Fibroblast of lung (primary cell): ENCODE data around the gene NANOS3. TPM values are rescaled to one million over a fixed set of nuclear protein-coding genes. Genes with fewer than 3 reads are reported as not detected.

Experiments used
- DNase-seq, 2 donors: peaks; one replicate each; pipeline versions ENCODE4 v3.0.0 to v3.0.0-alpha.2; 2010; ENCODE audit warnings: low read depth in 2 of 2
- H2AFZ ChIP-seq: 2 replicates; pipeline ENCODE4 v1.5.1; 2012; ENCODE audit warnings: low read length, control low read depth, inconsistent platforms
- H3K27ac ChIP-seq: 2 replicates; pipeline ENCODE4 v1.5.1; 2011; ENCODE audit warnings: low read length, control low read depth; ENCODE audit not compliant: insufficient read depth
- H3K27me3 ChIP-seq: 2 replicates; pipeline ENCODE4 v1.5.1; 2011; ENCODE audit warnings: mild to moderate bottlenecking, low read length; ENCODE audit not compliant: control insufficient read depth, insufficient read depth
- H3K36me3 ChIP-seq: 2 replicates; pipeline ENCODE4 v1.5.1; 2011; ENCODE audit warnings: low read length; ENCODE audit not compliant: control insufficient read depth, insufficient read depth
- H3K4me1 ChIP-seq: 2 replicates; pipeline ENCODE4 v1.5.1; 2011; ENCODE audit warnings: low read length; ENCODE audit not compliant: control insufficient read depth, insufficient read depth; ENCODE audit errors: extremely low read depth
- H3K4me2 ChIP-seq: 2 replicates; pipeline ENCODE4 v1.5.1; 2011; ENCODE audit warnings: low read length, control low read depth; ENCODE audit not compliant: insufficient read depth; ENCODE audit errors: extremely low read depth
- H3K4me3 ChIP-seq, 4 experiments: fragments of 200-600 bp in 1 of 4; sonication (generic) in 1 of 4; replicated peaks in 1 of 4; 2 replicates each; pipeline ENCODE4 v1.5.1; 2011 to 2016; ENCODE audit warnings: low read length in 4 of 4, low read depth in 3 of 4, mild to moderate bottlenecking in 3 of 4, control low read depth in 2 of 4, inconsistent platforms in 1 of 4, mixed read lengths in 1 of 4; ENCODE audit not compliant: insufficient read depth in 1 of 4; ENCODE audit errors: control extremely low read depth in 1 of 4
- H3K79me2 ChIP-seq: 2 replicates; pipeline ENCODE4 v1.5.1; 2012; ENCODE audit warnings: mild to moderate bottlenecking, low read length, inconsistent platforms; ENCODE audit not compliant: control insufficient read depth, insufficient read depth
- H3K9ac ChIP-seq: 2 replicates; pipeline ENCODE4 v1.5.1; 2011; ENCODE audit warnings: mild to moderate bottlenecking, low read length, control low read depth; ENCODE audit not compliant: insufficient read depth
- H3K9me3 ChIP-seq: 2 replicates; pipeline ENCODE4 v1.5.1; 2012; ENCODE audit warnings: low read depth, low read length; ENCODE audit not compliant: control insufficient read depth, insufficient read depth
- H4K20me1 ChIP-seq: 2 replicates; pipeline ENCODE4 v1.5.1; 2011; ENCODE audit warnings: low read length; ENCODE audit not compliant: control insufficient read depth, insufficient read depth; ENCODE audit errors: extremely low read depth
- EZH2 ChIP-seq: IDR thresholded peaks from 2 replicates; pipeline ENCODE4 v1.5.1; 2012; ENCODE audit warnings: low read length, control low read depth, mild to moderate bottlenecking; ENCODE audit errors: missing control alignments
- polyA plus RNA-seq, 2 donors: library from polyadenylated mRNA; depleted of rRNA in 1 of 2; stranded (reverse) in 1 of 2; unstranded in 1 of 2; fragments of >200 nt; gene quantifications; 2 replicates each; pipeline ENCODE4 v1.2.1, GENCODE V29; 2011 to 2012; ENCODE audit warnings: missing spikeins in 1 of 2
- total RNA-seq: library from RNA; depleted of rRNA; stranded (reverse); fragments of >200 nt; gene quantifications from 2 replicates; pipeline ENCODE4 v1.2.1, GENCODE V29; 2014
- TF ChIP-seq, protein P1 (sequence below), 2 donors: IDR thresholded peaks in 1 of 2; conservative IDR thresholded peaks in 1 of 2; 1 replicate in 1 of 2; 2 replicates in 1 of 2; pipeline ENCODE4 v1.5.1; 2011 to 2012; ENCODE audit warnings: low read length in 2 of 2, control low read depth in 1 of 2, inconsistent platforms in 1 of 2, low read depth in 1 of 2, mild to moderate bottlenecking in 1 of 2

NANOS3 gene
- total and polyA plus RNA-seq, 2 donors (not counting 1 experiment from before 2014, with no cell fraction given), result not detected

DNA sequence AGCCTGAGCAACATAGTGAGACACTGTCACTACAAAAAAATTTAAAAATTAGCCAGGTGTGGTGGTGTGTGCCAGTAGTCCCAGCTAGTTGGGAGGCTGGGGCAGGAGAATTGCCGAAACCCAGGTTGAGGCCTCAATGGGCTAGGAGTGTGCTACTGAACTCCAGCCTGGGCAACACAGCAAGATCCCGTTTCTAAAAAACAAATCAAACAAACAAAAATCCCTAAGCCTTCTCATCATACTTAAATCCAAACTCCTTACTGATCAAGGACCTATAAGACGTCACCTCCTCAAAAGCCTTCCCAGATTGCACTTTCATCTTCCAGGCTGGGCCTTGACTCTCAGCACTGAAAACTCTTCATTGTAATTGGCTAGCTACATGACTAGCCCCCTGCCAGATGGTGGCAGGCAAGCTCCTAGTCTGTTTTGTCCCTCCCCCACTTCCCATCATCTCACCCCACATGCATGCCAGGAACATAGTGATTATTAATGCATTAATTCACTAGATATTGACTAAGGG, 17.5 kb upstream of the NANOS3 start:
- no peak overlapping the region for H3K9ac ChIP-seq
- DNase-seq, result peak in 1 of 2 donors; percentile 67
- no peaks in the 10 kb centered on the region for H3K36me3 ChIP-seq
- H3K79me2 ChIP-seq, result no peaks in the 10 kb centered on the region
- H3K4me2 ChIP-seq, result no peak overlapping the region
- no peaks in the 10 kb centered on the region for H3K9me3 ChIP-seq
- no peaks in the 10 kb centered on the region for H3K27me3 ChIP-seq
- TF ChIP-seq, protein P1, sequence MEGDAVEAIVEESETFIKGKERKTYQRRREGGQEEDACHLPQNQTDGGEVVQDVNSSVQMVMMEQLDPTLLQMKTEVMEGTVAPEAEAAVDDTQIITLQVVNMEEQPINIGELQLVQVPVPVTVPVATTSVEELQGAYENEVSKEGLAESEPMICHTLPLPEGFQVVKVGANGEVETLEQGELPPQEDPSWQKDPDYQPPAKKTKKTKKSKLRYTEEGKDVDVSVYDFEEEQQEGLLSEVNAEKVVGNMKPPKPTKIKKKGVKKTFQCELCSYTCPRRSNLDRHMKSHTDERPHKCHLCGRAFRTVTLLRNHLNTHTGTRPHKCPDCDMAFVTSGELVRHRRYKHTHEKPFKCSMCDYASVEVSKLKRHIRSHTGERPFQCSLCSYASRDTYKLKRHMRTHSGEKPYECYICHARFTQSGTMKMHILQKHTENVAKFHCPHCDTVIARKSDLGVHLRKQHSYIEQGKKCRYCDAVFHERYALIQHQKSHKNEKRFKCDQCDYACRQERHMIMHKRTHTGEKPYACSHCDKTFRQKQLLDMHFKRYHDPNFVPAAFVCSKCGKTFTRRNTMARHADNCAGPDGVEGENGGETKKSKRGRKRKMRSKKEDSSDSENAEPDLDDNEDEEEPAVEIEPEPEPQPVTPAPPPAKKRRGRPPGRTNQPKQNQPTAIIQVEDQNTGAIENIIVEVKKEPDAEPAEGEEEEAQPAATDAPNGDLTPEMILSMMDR (conservative IDR thresholded peaks at IDR 0.05 in 1 of 2, IDR thresholded peaks at IDR 0.05 in 1 of 2; ENCODE audit: low read depth in 1 of 2, low read length in 2 of 2), result no peak
- TF ChIP-seq EZH2, result no peak
- H3K4me1 ChIP-seq, result peaks cover 10% of the 10 kb centered on the region
- H4K20me1 ChIP-seq, result no peaks in the 10 kb centered on the region
- H3K27ac ChIP-seq, result no peak overlapping the region
- no peak overlapping the region for H2AFZ ChIP-seq
- H3K4me3 ChIP-seq, result no peak overlapping the region

DNA sequence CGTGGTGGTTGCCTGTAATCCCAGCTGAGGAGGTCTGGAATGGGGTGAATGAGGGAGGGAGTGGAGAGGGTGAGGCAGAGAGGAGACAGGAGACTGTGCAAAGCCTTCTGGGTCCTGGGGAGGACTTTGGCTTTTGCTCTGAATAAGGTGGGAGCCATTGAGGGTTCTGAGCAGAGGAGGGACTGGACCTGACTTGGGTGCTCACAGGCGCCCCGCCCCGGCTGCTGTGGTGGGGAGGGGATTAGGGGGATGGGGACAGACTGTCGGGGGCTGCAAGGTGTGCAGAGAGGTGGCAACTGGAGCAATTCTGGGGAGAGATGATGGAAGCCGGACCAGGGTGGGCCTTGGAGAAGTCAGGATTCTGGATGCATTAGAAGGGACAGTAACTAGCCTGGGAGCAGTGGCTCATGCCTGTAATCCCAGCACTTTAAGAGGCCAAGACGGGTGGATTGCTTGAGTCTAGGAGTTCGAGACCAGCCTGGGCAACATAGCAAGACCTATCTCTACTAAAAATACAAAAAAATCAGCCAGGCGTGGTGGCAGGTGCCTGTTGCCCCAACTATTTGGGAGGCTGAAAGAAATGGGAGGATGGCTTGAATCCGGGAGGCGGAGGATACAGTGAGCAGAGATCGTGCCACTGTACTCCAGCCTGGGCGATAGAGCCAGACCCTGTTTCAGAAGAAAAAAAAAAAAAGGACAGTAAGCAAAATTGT, 16.1 kb upstream of the NANOS3 start:
- no peaks in the 10 kb centered on the region for H3K9me3 ChIP-seq
- no peak overlapping the region for H3K4me2 ChIP-seq
- H3K27me3 ChIP-seq, result no peaks in the 10 kb centered on the region
- DNase-seq, result no peak
- no peak overlapping the region for H3K9ac ChIP-seq
- no peaks in the 10 kb centered on the region for H4K20me1 ChIP-seq
- TF ChIP-seq EZH2, result no peak
- TF ChIP-seq, protein P1 (conservative IDR thresholded peaks at IDR 0.05 in 1 of 2, IDR thresholded peaks at IDR 0.05 in 1 of 2; ENCODE audit: low read depth in 1 of 2, low read length in 2 of 2), result no peak
- no peaks in the 10 kb centered on the region for H3K36me3 ChIP-seq
- peak overlapping the region; percentile 91 for H3K27ac ChIP-seq
- H2AFZ ChIP-seq, result no peak overlapping the region
- H3K4me1 ChIP-seq, result peaks cover 10% of the 10 kb centered on the region
- H3K79me2 ChIP-seq, result no peaks in the 10 kb centered on the region
- H3K4me3 ChIP-seq, result peak overlapping the region in 1 of 4 experiments; percentile 54

GRCh38 chr19:13861392-13861713, 15.6 kb upstream of the NANOS3 start:
- Histone ChIP-seq H3K9me3 (no peaks in the 10 kb centered on the region), H3K4me2 (peak overlapping the region; percentile 64), H3K9ac (peak overlapping the region; percentile 77), H4K20me1 (no peaks in the 10 kb centered on the region), H3K27ac (peak overlapping the region; percentile 91), H3K36me3 (no peaks in the 10 kb centered on the region), H3K79me2 (no peaks in the 10 kb centered on the region), H2AFZ (peak overlapping the region; percentile 73), H3K4me3 (peak overlapping the region in 2 of 4 experiments; percentile 21 to 54), H3K27me3 (no peaks in the 10 kb centered on the region), H3K4me1 (peaks cover 10% of the 10 kb centered on the region)
- TF ChIP-seq, protein P1 (conservative IDR thresholded peaks at IDR 0.05 in 1 of 2, IDR thresholded peaks at IDR 0.05 in 1 of 2; ENCODE audit: low read depth in 1 of 2, low read length in 2 of 2), result no peak
- TF ChIP-seq EZH2, result no peak
- no peak for DNase-seq
